H1 (cell line): ENCODE results near the gene NT5DC3. TPM values are rescaled to one million over a fixed set of nuclear protein-coding genes. Genes with fewer than 3 reads are reported as not detected.

Source experiments
- CTCF ChIA-PET: fragments of 300-600 bp; sonication (Branson Sonifier 250); formaldehyde crosslinking; loops from one replicate; lab custom pipeline; 2021; ENCODE audit not compliant: partially characterized antibody; lab: Charles Lee
- POLR2A ChIA-PET: fragments of 300-600 bp; sonication (Branson Sonifier 250); formaldehyde crosslinking; loops from one replicate; lab custom pipeline; 2021; ENCODE audit warnings: inconsistent platforms; ENCODE audit not compliant: partially characterized antibody; lab: Charles Lee
- DNase-seq, 2 experiments: peaks; one replicate each; pipeline versions ENCODE4 v3.0.0 to v3.0.0-alpha.2; 2010 to 2022; ENCODE audit warnings: low spot score in 2 of 2, low read depth in 1 of 2, mixed read lengths in 1 of 2
- FAIRE-seq: peaks from 2 replicates; lab custom pipeline; 2011; peaks lifted over from hg19 to GRCh38; lab: Jason Lieb, UNC
- H2AFZ ChIP-seq: 2 replicates; pipeline ENCODE4 v1.8.1; 2012; ENCODE audit warnings: low read length, inconsistent platforms
- H2AK5ac ChIP-seq: 2 replicates; pipeline ENCODE4 v1.6.1; 2013; ENCODE audit warnings: low read depth, low read length
- H2BK120ac ChIP-seq: replicated peaks from 2 replicates; pipeline ENCODE3; 2013; ENCODE audit warnings: low read depth, low read length, inconsistent platforms
- H2BK12ac ChIP-seq: 2 replicates; pipeline ENCODE4 v1.6.1; 2013; ENCODE audit warnings: low read depth, low read length
- H2BK15ac ChIP-seq: 2 replicates; pipeline ENCODE4 v1.6.1; 2013; ENCODE audit warnings: low read length
- H2BK20ac ChIP-seq: 2 replicates; pipeline ENCODE4 v1.6.1; 2013; ENCODE audit warnings: low read length
- H2BK5ac ChIP-seq: 2 replicates; pipeline ENCODE4 v1.6.1; 2013; ENCODE audit warnings: low read depth, low read length
- H3K14ac ChIP-seq: 2 replicates; pipeline ENCODE4 v1.6.1; 2013; ENCODE audit warnings: inconsistent platforms; ENCODE audit not compliant: insufficient read length
- H3K18ac ChIP-seq: 2 replicates; pipeline ENCODE4 v1.6.1; 2013; ENCODE audit warnings: low read length; ENCODE audit errors: extremely low read depth
- H3K23ac ChIP-seq: 2 replicates; pipeline ENCODE4 v1.6.1; 2013; ENCODE audit warnings: inconsistent platforms; ENCODE audit not compliant: insufficient read length
- H3K23me2 ChIP-seq: 2 replicates; pipeline ENCODE4 v1.6.1; 2013; ENCODE audit warnings: low read depth, low read length
- H3K27ac ChIP-seq: 2 replicates; pipeline ENCODE4 v1.6.1; 2011; ENCODE audit warnings: low read depth, low read length, inconsistent platforms
- H3K27me3 ChIP-seq, 4 experiments: replicated peaks in 1 of 4; 1 replicate in 1 of 4; 2 replicates in 3 of 4; pipeline versions ENCODE4 v1.6.1 to v1.8.1; 2011 to 2013; ENCODE audit warnings: low read length in 3 of 4, mild to moderate bottlenecking in 3 of 4, inconsistent platforms in 2 of 4, mixed read lengths in 2 of 4, moderate library complexity in 1 of 4; ENCODE audit not compliant: control insufficient read depth in 3 of 4, insufficient read depth in 3 of 4; ENCODE audit errors: extremely low read depth in 1 of 4
- H3K36me3 ChIP-seq, 4 experiments: 2 replicates each; pipeline versions ENCODE4 v1.6.1 to v1.8.1; 2011 to 2013; ENCODE audit warnings: mild to moderate bottlenecking in 4 of 4, low read length in 3 of 4, moderate library complexity in 2 of 4, control low read depth in 1 of 4, inconsistent platforms in 1 of 4; ENCODE audit not compliant: insufficient read depth in 4 of 4, control insufficient read depth in 2 of 4
- H3K4ac ChIP-seq: replicated peaks from 2 replicates; pipeline ENCODE3; 2013; ENCODE audit warnings: low read length, low read depth, mixed read lengths, inconsistent platforms; ENCODE audit not compliant: insufficient read length
- H3K4me1 ChIP-seq, 4 experiments: replicated peaks in 1 of 4; 1 replicate in 1 of 4; 2 replicates in 3 of 4; pipeline versions ENCODE4 v1.6.1 to v1.8.1; 2011 to 2013; ENCODE audit warnings: low read length in 3 of 4, inconsistent platforms in 2 of 4, mixed read lengths in 1 of 4; ENCODE audit not compliant: insufficient read depth in 4 of 4, control insufficient read depth in 3 of 4
- H3K4me2 ChIP-seq, 2 experiments: 2 replicates each; pipeline versions ENCODE4 v1.6.1 to v1.8.1; 2011 to 2013; ENCODE audit warnings: low read depth in 2 of 2, low read length in 2 of 2, control low read depth in 1 of 2, inconsistent platforms in 1 of 2, mild to moderate bottlenecking in 1 of 2; ENCODE audit not compliant: insufficient read depth in 1 of 2
- H3K4me3 ChIP-seq, 4 experiments: fragments of 200-600, 300-600 bp in 1 of 4; sonication (generic), shearing (Covaris generic), sonication (Bioruptor Twin) in 1 of 4; 2 replicates each; pipeline versions ENCODE4 v1.5.1 to v1.8.1; 2011 to 2016; ENCODE audit warnings: low read length in 4 of 4, low read depth in 3 of 4, control low read depth in 2 of 4, inconsistent platforms in 2 of 4, mild to moderate bottlenecking in 2 of 4, mixed read lengths in 1 of 4, moderate library complexity in 1 of 4; ENCODE audit not compliant: insufficient read depth in 2 of 4; ENCODE audit errors: extremely low read depth in 1 of 4
- H3K56ac ChIP-seq: replicated peaks from 2 replicates; pipeline ENCODE3; 2013; ENCODE audit warnings: low read depth, mild to moderate bottlenecking, mixed read lengths, low read length, inconsistent platforms; ENCODE audit not compliant: insufficient read length
- H3K79me1 ChIP-seq: 2 replicates; pipeline ENCODE4 v1.6.1; 2013; ENCODE audit warnings: low read depth, low read length, control low read depth
- H3K79me2 ChIP-seq, 2 experiments: 2 replicates each; pipeline versions ENCODE4 v1.6.1 to v1.8.1; 2012 to 2013; ENCODE audit warnings: low read length in 2 of 2, mild to moderate bottlenecking in 2 of 2, inconsistent platforms in 1 of 2; ENCODE audit not compliant: insufficient read depth in 2 of 2, control insufficient read depth in 1 of 2
- H3K9ac ChIP-seq, 4 experiments: replicated peaks in 1 of 4; 1 replicate in 1 of 4; 2 replicates in 3 of 4; pipeline versions ENCODE4 v1.6.1 to v1.8.1; 2011 to 2013; ENCODE audit warnings: low read depth in 3 of 4, low read length in 3 of 4, control low read depth in 2 of 4, mild to moderate bottlenecking in 2 of 4, moderate library complexity in 2 of 4, inconsistent platforms in 1 of 4; ENCODE audit errors: extremely low read depth in 1 of 4
- H3K9me3 ChIP-seq, 2 experiments: 2 replicates each; pipeline versions ENCODE4 v1.6.1 to v1.8.1; 2012 to 2013; ENCODE audit warnings: mild to moderate bottlenecking in 2 of 2, moderate library complexity in 2 of 2, control low read depth in 1 of 2, inconsistent platforms in 1 of 2, low read depth in 1 of 2, low read length in 1 of 2, mixed read lengths in 1 of 2; ENCODE audit not compliant: insufficient read depth in 2 of 2
- H4K20me1 ChIP-seq, 2 experiments: replicated peaks in 1 of 2; 2 replicates each; pipeline versions ENCODE3 to v1.8.1; 2011 to 2013; ENCODE audit warnings: inconsistent platforms in 2 of 2, low read length in 2 of 2, mild to moderate bottlenecking in 1 of 2; ENCODE audit not compliant: insufficient read depth in 2 of 2, control insufficient read depth in 1 of 2
- H4K5ac ChIP-seq: 2 replicates; pipeline ENCODE4 v1.6.1; 2013; ENCODE audit warnings: low read length, low read depth, mixed read lengths, inconsistent platforms; ENCODE audit not compliant: insufficient read length
- H4K8ac ChIP-seq: 2 replicates; pipeline ENCODE4 v1.8.0; 2013; ENCODE audit warnings: mild to moderate bottlenecking, moderate library complexity, low read length, inconsistent platforms; ENCODE audit not compliant: insufficient read depth; ENCODE audit errors: extremely low read depth
- H4K91ac ChIP-seq: replicated peaks from 2 replicates; pipeline ENCODE3; 2013; ENCODE audit warnings: low read length, mixed read lengths, inconsistent platforms; ENCODE audit not compliant: insufficient read length
- CBX5 ChIP-seq: fragments of 300-800, 300-1000 bp; sonication (generic); IDR thresholded peaks from 2 replicates; pipeline ENCODE4 v1.7.1; 2016; ENCODE audit warnings: antibody characterized with exemption, low read length, low read depth
- CBX8 ChIP-seq: fragments of 300-800, 300-1000 bp; sonication (generic); IDR thresholded peaks from 2 replicates; pipeline ENCODE4 v1.7.1; 2016; ENCODE audit warnings: low read depth, low read length, borderline replicate concordance
- CHD1 ChIP-seq: IDR thresholded peaks from 2 replicates; pipeline ENCODE4 v1.6.1; 2012; ENCODE audit warnings: low read depth, low read length, improper control_type of control experiment
- CTCF ChIP-seq, 3 experiments: IDR thresholded peaks; 1 replicate in 2 of 3; 2 replicates in 1 of 3; pipeline versions ENCODE4 v1.5.1 to v1.6.1; 2011; ENCODE audit warnings: low read length in 3 of 3, mild to moderate bottlenecking in 3 of 3, inconsistent platforms in 2 of 3, low read depth in 1 of 3, moderate library complexity in 1 of 3; ENCODE audit not compliant: insufficient read depth in 1 of 3; ENCODE audit errors: control extremely low read depth in 1 of 3
- GABPA ChIP-seq: IDR thresholded peaks from 2 replicates; pipeline ENCODE4 v1.6.1; 2011; ENCODE audit warnings: mild to moderate bottlenecking, low read length, moderate library complexity, borderline replicate concordance; ENCODE audit not compliant: insufficient read depth
- HDAC6 ChIP-seq: IDR thresholded peaks from one replicate; pipeline ENCODE4 v1.7.1; 2012; ENCODE audit warnings: low read depth, mild to moderate bottlenecking, inconsistent platforms, low read length, moderate library complexity
- KDM4A ChIP-seq: IDR thresholded peaks from one replicate; pipeline ENCODE4 v1.7.1; 2012; ENCODE audit warnings: low read depth, mild to moderate bottlenecking, moderate library complexity, low read length, inconsistent platforms; ENCODE audit not compliant: severe bottlenecking
- RXRA ChIP-seq: IDR thresholded peaks from 2 replicates; pipeline ENCODE4 v1.6.1; 2011; ENCODE audit warnings: low read depth, mild to moderate bottlenecking, low read length, moderate library complexity; ENCODE audit not compliant: insufficient read depth
- SIN3A ChIP-seq, 2 experiments: IDR thresholded peaks in 1 of 2; conservative IDR thresholded peaks in 1 of 2; 2 replicates each; pipeline ENCODE4 v1.6.1; 2011 to 2012; ENCODE audit warnings: low read length in 2 of 2, improper control_type of control experiment in 1 of 2, low read depth in 1 of 2, mild to moderate bottlenecking in 1 of 2
- TAF1 ChIP-seq: IDR thresholded peaks from 2 replicates; pipeline ENCODE4 v1.6.1; 2011; ENCODE audit warnings: mild to moderate bottlenecking, low read depth, low read length
- TCF12 ChIP-seq: IDR thresholded peaks from 2 replicates; pipeline ENCODE4 v1.6.1; 2011; ENCODE audit warnings: low read depth, mild to moderate bottlenecking, low read length
- YY1 ChIP-seq: IDR thresholded peaks from 2 replicates; pipeline ENCODE4 v1.6.1; 2011; ENCODE audit warnings: low read depth, mild to moderate bottlenecking, low read length
- WGBS, 2 experiments: shearing (Covaris generic) in 1 of 2; methylation state at CpG; one replicate each; pipeline versions ENCODE4 v1.1.6 to v1.1.7; 2013 to 2015; ENCODE audit warnings: low lambda C conversion rate in 2 of 2, mixed read lengths in 2 of 2, inconsistent platforms in 1 of 2, low coverage in 1 of 2, missing lambda C conversion rate in 1 of 2; ENCODE audit not compliant: insufficient replicate concordance in 2 of 2, insufficient coverage in 1 of 2, insufficient read length in 1 of 2; ENCODE audit errors: extremely low coverage in 1 of 2, missing lambda C conversion rate in 1 of 2; 5-methylcytosine and 5-hydroxymethylcytosine counted together
- polyA plus RNA-seq, 7 experiments: library from polyadenylated mRNA; depleted of rRNA in 3 of 7; stranded (reverse) in 5 of 7; unstranded in 2 of 7; fragments of >200 nt in 5 of 7; fragments of 200-250 nt in 2 of 7; gene quantifications; 1 replicate in 5 of 7; 2 replicates in 1 of 7; 4 replicates in 1 of 7; pipeline versions ENCODE4 v1.2.1 to v1.2.3, GENCODE V29; 2011 to 2013; ENCODE audit warnings: missing spikeins in 2 of 7, mixed read lengths in 2 of 7
- total RNA-seq: library from RNA; stranded (reverse); fragmentation: NEBNext Ultra II Directional; extraction: Animal tissue kit (Norgen Biotek cat#: 25700); gene quantifications from 2 replicates; pipeline ENCODE4 v1.2.1, GENCODE V29; 2021

The NT5DC3 gene
- total and polyA plus RNA-seq, 2 of the 8 experiments (the other 6 are each of a cell fraction or from before 2014, with no cell fraction given): 5.4 to 14.8 TPM

- no peak overlapping the region for H2AK5ac ChIP-seq
- DNase-seq: no peak
- H3K4me1 ChIP-seq: no peaks in the 10 kb centered on the region
- no peaks in the 10 kb centered on the region for H3K27me3 ChIP-seq
- H2BK15ac ChIP-seq: no peak overlapping the region
- 0 out of 8 replicates have a peak, but pooled peaks cover 0 to 4% (median 0%) of the 10 kb centered on the region in 4 experiments for H3K36me3 ChIP-seq
- H3K79me2 ChIP-seq: peaks cover 0 to 34% of the 10 kb centered on the region in 2 experiments; a peak in 2 of 4 replicates
- no peaks in the 10 kb centered on the region for H3K23me2 ChIP-seq
- no peak overlapping the region for H2BK120ac ChIP-seq
- POLR2A ChIA-PET: no interaction called here
- no peak overlapping the region for H4K5ac ChIP-seq
- no peak overlapping the region for H3K4me2 ChIP-seq
- H3K4me3 ChIP-seq: no peak overlapping the region
- no peak overlapping the region for H2BK5ac ChIP-seq
- H2BK20ac ChIP-seq: no peak overlapping the region
- no peak overlapping the region for H3K56ac ChIP-seq
- FAIRE-seq: no peak
- WGBS, 2 experiments: 78% methylated on average over 1 of the region's 1 CpG; no CpG with 5 or more reads in 1 of the 2 experiments
- no peak overlapping the region for H3K4ac ChIP-seq
- no peak overlapping the region for H4K8ac ChIP-seq
- H3K9me3 ChIP-seq: peaks cover 3 to 4% of the 10 kb centered on the region in 2 experiments; a peak in 2 of 4 replicates
- H2BK12ac ChIP-seq: no peak overlapping the region
- peaks cover 0 to 3% of the 10 kb centered on the region in 2 experiments for H4K20me1 ChIP-seq
- no peaks in the 10 kb centered on the region for H3K79me1 ChIP-seq
- no peak overlapping the region for H3K14ac ChIP-seq
- CTCF ChIA-PET: no interaction called here
- no peak overlapping the region for H3K27ac ChIP-seq
- H3K18ac ChIP-seq: no peak overlapping the region
- H3K23ac ChIP-seq: no peak overlapping the region
- no peak overlapping the region for H4K91ac ChIP-seq
- no peak overlapping the region for H3K9ac ChIP-seq
- no peak overlapping the region for H2AFZ ChIP-seq
- no peak for TF ChIP-seq KDM4A
- no peak for TF ChIP-seq GABPA
- TF ChIP-seq SIN3A (conservative IDR thresholded peaks at IDR 0.05 in 1 of 2, IDR thresholded peaks at IDR 0.05 in 1 of 2; ENCODE audit: low read depth in 1 of 2, low read length in 2 of 2): no peak
- TF ChIP-seq TAF1: no peak
- TF ChIP-seq CHD1: no peak
- no peak for TF ChIP-seq CBX5
- TF ChIP-seq TCF12: no peak
- no peak for TF ChIP-seq HDAC6
- no peak for TF ChIP-seq YY1
- TF ChIP-seq CTCF (IDR thresholded peaks at IDR 0.05; ENCODE audit: control extremely low read depth in 1 of 3, insufficient read depth in 1 of 3, low read depth in 1 of 3, low read length in 3 of 3): no peak
- TF ChIP-seq CBX8: no peak
- TF ChIP-seq RXRA: no peak
Measured at GRCh38 chr12:103821773-103822172, 19.3 kb downstream of the NT5DC3 start.
